HCT116 (cell line): ENCODE results near the gene SIVA1.

ENCODE experiments used
- CEBPB ChIP-seq: IDR thresholded peaks from 2 replicates; pipeline ENCODE4 v1.6.1; 2012; ENCODE audit warnings: low read depth
- EZH2 ChIP-seq: fragments of 200-600 bp; sonication (generic); IDR thresholded peaks from 2 replicates; pipeline ENCODE4 v1.6.1; 2017; ENCODE audit warnings: antibody characterized with exemption, mixed run types
- EZH2phosphoT487 ChIP-seq: fragments of 200-600 bp; IDR thresholded peaks from 2 replicates; pipeline ENCODE4 v1.6.1; 2018; ENCODE audit warnings: antibody characterized with exemption, borderline replicate concordance
- JUND ChIP-seq: IDR thresholded peaks from 2 replicates; pipeline ENCODE4 v1.6.1; 2012
- POLR2A ChIP-seq: IDR thresholded peaks from 2 replicates; pipeline ENCODE4 v1.7.0; 2011; ENCODE audit warnings: borderline replicate concordance; ENCODE audit not compliant: insufficient read depth, insufficient read length; ENCODE audit errors: extremely low read depth
- POLR2AphosphoS5 ChIP-seq: IDR thresholded peaks from 2 replicates; pipeline ENCODE4 v1.6.1; 2011; ENCODE audit warnings: mild to moderate bottlenecking, low read depth, low read length, moderate library complexity
- YY1 ChIP-seq: IDR thresholded peaks from 2 replicates; pipeline ENCODE4 v1.6.1; 2011; ENCODE audit warnings: low read length, low read depth, moderate library complexity, mild to moderate bottlenecking; ENCODE audit not compliant: insufficient replicate concordance; ENCODE audit errors: extremely low read depth
- TF ChIP-seq, protein P1 (sequence below), 3 experiments: fragments of 200-600 bp in 1 of 3; sonication (generic) in 1 of 3; IDR thresholded peaks in 2 of 3; conservative IDR thresholded peaks in 1 of 3; 2 replicates each; pipeline ENCODE4 v1.5.1; 2012 to 2017; ENCODE audit warnings: low read depth in 2 of 3, low read length in 2 of 3, antibody characterized with exemption in 1 of 3, borderline replicate concordance in 1 of 3, control low read depth in 1 of 3, mild to moderate bottlenecking in 1 of 3, mixed read lengths in 1 of 3, mixed run types in 1 of 3, moderate library complexity in 1 of 3; ENCODE audit not compliant: insufficient read depth in 1 of 3
- TF ChIP-seq, protein P2 (sequence below): IDR thresholded peaks from 2 replicates; pipeline ENCODE4 v1.6.1; 2012

DNA sequence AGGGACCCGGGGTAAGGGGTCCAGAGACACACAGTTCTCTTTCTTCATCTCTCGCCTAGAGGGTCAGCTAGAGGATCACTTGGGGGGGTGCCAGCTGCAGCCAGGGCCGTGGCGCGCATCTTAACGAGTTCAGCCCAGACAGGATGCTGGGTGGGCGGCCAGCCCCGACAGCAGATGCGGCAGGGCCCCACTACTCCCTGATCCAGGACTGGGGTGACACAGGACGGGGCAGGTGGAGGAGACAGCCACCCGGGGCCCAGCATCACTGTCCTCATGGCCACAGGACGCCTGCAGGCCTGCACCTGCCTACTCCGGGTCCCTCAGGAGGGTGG, 29.8 kb downstream of the SIVA1 start:
- TF ChIP-seq EZH2 (no peak), CEBPB (no peak), EZH2phosphoT487 (no peak), POLR2A (no peak), YY1 (no peak), POLR2AphosphoS5 (no peak), JUND (no peak)
- TF ChIP-seq, protein P1, sequence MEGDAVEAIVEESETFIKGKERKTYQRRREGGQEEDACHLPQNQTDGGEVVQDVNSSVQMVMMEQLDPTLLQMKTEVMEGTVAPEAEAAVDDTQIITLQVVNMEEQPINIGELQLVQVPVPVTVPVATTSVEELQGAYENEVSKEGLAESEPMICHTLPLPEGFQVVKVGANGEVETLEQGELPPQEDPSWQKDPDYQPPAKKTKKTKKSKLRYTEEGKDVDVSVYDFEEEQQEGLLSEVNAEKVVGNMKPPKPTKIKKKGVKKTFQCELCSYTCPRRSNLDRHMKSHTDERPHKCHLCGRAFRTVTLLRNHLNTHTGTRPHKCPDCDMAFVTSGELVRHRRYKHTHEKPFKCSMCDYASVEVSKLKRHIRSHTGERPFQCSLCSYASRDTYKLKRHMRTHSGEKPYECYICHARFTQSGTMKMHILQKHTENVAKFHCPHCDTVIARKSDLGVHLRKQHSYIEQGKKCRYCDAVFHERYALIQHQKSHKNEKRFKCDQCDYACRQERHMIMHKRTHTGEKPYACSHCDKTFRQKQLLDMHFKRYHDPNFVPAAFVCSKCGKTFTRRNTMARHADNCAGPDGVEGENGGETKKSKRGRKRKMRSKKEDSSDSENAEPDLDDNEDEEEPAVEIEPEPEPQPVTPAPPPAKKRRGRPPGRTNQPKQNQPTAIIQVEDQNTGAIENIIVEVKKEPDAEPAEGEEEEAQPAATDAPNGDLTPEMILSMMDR (IDR thresholded peaks at IDR 0.05 in 2 of 3, conservative IDR thresholded peaks at IDR 0.05 in 1 of 3; ENCODE audit: borderline replicate concordance in 1 of 3, insufficient read depth in 1 of 3, low read depth in 2 of 3, low read length in 2 of 3) = no peak
- TF ChIP-seq, protein P2, sequence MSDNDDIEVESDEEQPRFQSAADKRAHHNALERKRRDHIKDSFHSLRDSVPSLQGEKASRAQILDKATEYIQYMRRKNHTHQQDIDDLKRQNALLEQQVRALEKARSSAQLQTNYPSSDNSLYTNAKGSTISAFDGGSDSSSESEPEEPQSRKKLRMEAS = no peak
